Heart right ventricle (tissue), 16 donors: ENCODE measurements around the gene CLASP2. TPM values are rescaled to one million over a fixed set of nuclear protein-coding genes. Genes with fewer than 3 reads are reported as not detected.

ENCODE experiments used
- ATAC-seq, 8 donors: fragments of 200-7000 bp; cut with Tn5 transposase; one replicate each; pipeline ENCODE4 v1.9.1; 2020; ENCODE audit warnings: mild to moderate bottlenecking in 8 of 8, moderate library complexity in 8 of 8, moderate number of reproducible peaks in 1 of 8
- DNase-seq, 2 donors: peaks; one replicate each; pipeline ENCODE4 v3.0.0-alpha.2; 2020
- H3K27ac ChIP-seq, 10 donors: fragments of 200-600 bp; sonication (generic) in 2 of 10; one replicate each; pipeline versions ENCODE4 v1.5.0 to v1.8.0; 2020 to 2022; ENCODE audit warnings: mild to moderate bottlenecking in 3 of 10
- H3K27me3 ChIP-seq, 7 donors: fragments of 200-600 bp; one replicate each; pipeline ENCODE4 v1.8.0; 2021 to 2022; ENCODE audit warnings: mild to moderate bottlenecking in 2 of 7
- H3K36me3 ChIP-seq, 9 donors: fragments of 200-600 bp; sonication (generic) in 1 of 9; one replicate each; pipeline versions ENCODE4 v1.5.0 to v1.8.0; 2020 to 2022; ENCODE audit warnings: mild to moderate bottlenecking in 2 of 9
- H3K4me1 ChIP-seq, 9 donors: fragments of 200-600 bp; sonication (generic) in 1 of 9; one replicate each; pipeline versions ENCODE4 v1.5.0 to v1.8.0; 2020 to 2022; ENCODE audit warnings: mild to moderate bottlenecking in 4 of 9
- H3K4me3 ChIP-seq, 10 donors: fragments of 200-600 bp; sonication (generic) in 2 of 10; one replicate each; pipeline versions ENCODE4 v1.5.0 to v1.8.0; 2020 to 2022; ENCODE audit warnings: mild to moderate bottlenecking in 7 of 10, moderate library complexity in 2 of 10
- H3K9me3 ChIP-seq, 11 donors: fragments of 200-600 bp in 10 of 11; sonication (generic) in 2 of 11; one replicate each; pipeline versions ENCODE4 v1.5.0 to v1.8.0; 2013 to 2022; ENCODE audit warnings: mild to moderate bottlenecking in 2 of 11, control low read depth in 1 of 11, moderate library complexity in 1 of 11
- WGBS, 2 donors: extraction: QIAGEN DNeasy Blood & Tissue Kit; methylation state at CpG; one replicate each; pipeline ENCODE4 v1.1.7; 2013; ENCODE audit warnings: inconsistent platforms in 1 of 2; 5-methylcytosine and 5-hydroxymethylcytosine counted together
- intact Hi-C, 10 donors: fragments of 100-400 bp; cut with DNase I; formaldehyde crosslinking; loops; one replicate each; pipeline versions ENCODE4 v1.11.1 to v1.14.2; 2022
- polyA plus RNA-seq, 2 donors: library from polyadenylated mRNA; stranded (reverse); fragments of 200-250 nt; gene quantifications; one replicate each; pipeline ENCODE4 v1.2.3, GENCODE V29; 2013
- total RNA-seq, 10 donors: library from RNA; stranded (reverse); fragmentation: NEBNext Ultra II Directional in 3 of 10; extraction: Animal tissue kit (Norgen Biotek cat#: 25700) in 3 of 10; gene quantifications; one replicate each; pipeline versions ENCODE4 v1.2.1 to v1.2.4, GENCODE V29; 2021 to 2023
- TF ChIP-seq, protein P1 (sequence below), 9 donors: fragments of 200-600 bp; sonication (generic) in 2 of 9; IDR thresholded peaks; one replicate each; pipeline versions ENCODE4 v1.5.0 to v1.8.0; 2021 to 2022; ENCODE audit warnings: antibody characterized with exemption in 9 of 9, mild to moderate bottlenecking in 5 of 9, moderate library complexity in 1 of 9
- donor health status: Arrhythmogenic right ventricular cardiomyopathy.
- donor health status: ischemic (EF 13 %, LVEDD 7.1; RV severe dilation, severe dysfunction).
- donor health status: healthy with polysubstance abuse.
- donor health status: DM: no; HTN: yes; CAD: no.
- donor health status: DM: no; HTN: no; CAD: no.
- donor health status: ischemic (EF 25% LVEDD 6.9; RV normal size, moderate dysfunction).
- donor health status: ischemic (EF 25% LVEDD 5.7; RV mildly dilated, moderate dysfunction).
- donor health status: healthy.
- donor health status: DM: yes; HTN: yes; CAD: no.
- donor health status: Ischemic cardiomyopathy.
- donor health status: ischemic (EF 35%, LVEDD 5.7; RV mildly dilated, moderate dysfunction).
- donor health status: nonischemic (EF 11% LVEDD 7.7; RV severe dilation, severe dysfunction).
- donor health status: DM: yes; HTN: yes; CAD: no.
- donor health status: PGD.
- donor health status: ischemic (EF 29% LVEDD 5.4; RV normal size, mild dysfunction).
- donor health status: nonischemic (EF 23%, LVEDD 6.1; RV moderate dilation, normal function).

The CLASP2 gene
- total and polyA plus RNA-seq, 12 donors = 9.7 to 107 (median 84.9) TPM

DNA sequence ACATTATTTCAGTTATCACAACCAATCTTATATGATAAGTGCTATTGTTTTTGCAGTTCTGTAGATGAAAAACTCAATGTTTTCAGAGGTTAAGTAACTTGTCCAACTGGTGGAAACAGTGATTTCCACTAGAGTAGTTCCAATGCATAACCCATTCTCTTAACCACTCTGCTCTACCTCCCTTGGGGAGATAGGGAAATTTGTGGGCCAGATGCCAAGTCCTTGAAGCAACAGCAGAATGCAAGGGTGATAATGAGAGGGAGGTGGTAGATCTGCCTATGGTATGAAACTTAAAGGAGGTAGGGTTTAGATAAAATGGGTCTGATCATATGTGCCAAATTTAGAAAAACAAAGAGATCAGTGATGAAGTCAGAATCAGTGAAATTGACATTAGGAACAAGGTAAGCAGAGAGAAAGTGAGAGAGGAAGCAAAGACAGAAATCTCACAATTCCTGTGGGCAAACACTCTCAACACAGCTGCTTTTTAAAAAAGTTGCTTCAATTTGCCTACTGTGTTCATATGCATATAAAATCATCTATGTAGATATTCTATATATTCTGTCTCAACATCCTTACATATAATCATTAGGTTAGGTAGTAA lies 227.3 kb downstream of the CLASP2 start:
- TF ChIP-seq, protein P1, sequence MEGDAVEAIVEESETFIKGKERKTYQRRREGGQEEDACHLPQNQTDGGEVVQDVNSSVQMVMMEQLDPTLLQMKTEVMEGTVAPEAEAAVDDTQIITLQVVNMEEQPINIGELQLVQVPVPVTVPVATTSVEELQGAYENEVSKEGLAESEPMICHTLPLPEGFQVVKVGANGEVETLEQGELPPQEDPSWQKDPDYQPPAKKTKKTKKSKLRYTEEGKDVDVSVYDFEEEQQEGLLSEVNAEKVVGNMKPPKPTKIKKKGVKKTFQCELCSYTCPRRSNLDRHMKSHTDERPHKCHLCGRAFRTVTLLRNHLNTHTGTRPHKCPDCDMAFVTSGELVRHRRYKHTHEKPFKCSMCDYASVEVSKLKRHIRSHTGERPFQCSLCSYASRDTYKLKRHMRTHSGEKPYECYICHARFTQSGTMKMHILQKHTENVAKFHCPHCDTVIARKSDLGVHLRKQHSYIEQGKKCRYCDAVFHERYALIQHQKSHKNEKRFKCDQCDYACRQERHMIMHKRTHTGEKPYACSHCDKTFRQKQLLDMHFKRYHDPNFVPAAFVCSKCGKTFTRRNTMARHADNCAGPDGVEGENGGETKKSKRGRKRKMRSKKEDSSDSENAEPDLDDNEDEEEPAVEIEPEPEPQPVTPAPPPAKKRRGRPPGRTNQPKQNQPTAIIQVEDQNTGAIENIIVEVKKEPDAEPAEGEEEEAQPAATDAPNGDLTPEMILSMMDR (IDR thresholded peaks at IDR 0.05) = no peak
- no peaks in the 10 kb centered on the region for H3K27me3 ChIP-seq
- ATAC-seq = no peak
- H3K9me3 ChIP-seq = no peaks in the 10 kb centered on the region
- no peak overlapping the region for H3K4me3 ChIP-seq
- H3K4me1 ChIP-seq = no peaks in the 10 kb centered on the region
- intact Hi-C loops = no loop called here
- DNase-seq = no peak
- H3K27ac ChIP-seq = no peak overlapping the region
- H3K36me3 ChIP-seq = peaks cover 0 to 3% (median 0%) of the 10 kb centered on the region in 9 donors

- TF ChIP-seq, protein P1 (IDR thresholded peaks at IDR 0.05) = no peak
- H3K9me3 ChIP-seq = no peaks in the 10 kb centered on the region
- no peak for ATAC-seq
- H3K27ac ChIP-seq = no peak overlapping the region
- WGBS, 2 donors = 86 to 95% methylated on average over 1 of the region's 1 CpG
- intact Hi-C loops = no loop called here
- no peaks in the 10 kb centered on the region for H3K4me1 ChIP-seq
- no peaks in the 10 kb centered on the region for H3K27me3 ChIP-seq
- no peaks in the 10 kb centered on the region for H3K36me3 ChIP-seq
- H3K4me3 ChIP-seq = no peak overlapping the region
- DNase-seq = no peak
These were observed 229.4 kb downstream of the CLASP2 start for GRCh38 chr3:33488683-33489082.

- Histone ChIP-seq H3K9me3 (no peaks in the 10 kb centered on the region), H3K4me3 (no peak overlapping the region), H3K27ac (no peak overlapping the region), H3K36me3 (no peaks in the 10 kb centered on the region), H3K4me1 (no peaks in the 10 kb centered on the region), H3K27me3 (no peaks in the 10 kb centered on the region)
- 90 to 95% methylated on average over 2 of the region's 2 CpGs for WGBS, 2 donors
- ATAC-seq (no peak), DNase-seq (no peak)
- intact Hi-C loops = no loop called here
- TF ChIP-seq, protein P1 (IDR thresholded peaks at IDR 0.05) = no peak
These were observed 229.8 kb downstream of the CLASP2 start for GRCh38 chr3:33488246-33488645.

DNA sequence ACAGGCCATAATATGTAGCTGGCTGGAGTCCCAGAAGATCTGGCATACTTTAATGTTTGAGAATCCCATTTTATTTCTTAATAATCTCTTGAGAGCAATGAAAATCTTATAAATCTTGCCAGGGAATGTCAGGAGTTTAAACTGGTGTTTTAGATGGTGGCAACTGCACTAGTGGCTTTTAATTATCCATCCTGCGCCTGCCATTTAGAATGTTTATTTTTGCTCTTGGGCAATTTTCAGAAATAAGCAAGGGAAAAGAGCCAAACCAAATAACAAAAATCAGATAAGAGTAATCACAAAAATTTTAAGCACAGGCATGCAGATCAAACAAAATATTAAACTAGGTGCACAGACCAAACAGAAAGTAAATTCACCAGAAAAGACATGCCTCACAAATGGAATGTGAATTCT lies 235.9 kb downstream of the CLASP2 start:
- Histone ChIP-seq H3K27ac (no peak overlapping the region), H3K4me1 (peaks cover 0 to 9% (median 0%) of the 10 kb centered on the region in 9 donors), H3K4me3 (no peak overlapping the region), H3K9me3 (peaks cover 0 to 7% (median 0%) of the 10 kb centered on the region in 11 donors), H3K36me3 (no peaks in the 10 kb centered on the region), H3K27me3 (no peaks in the 10 kb centered on the region)
- 60 to 88% methylated on average over 1 of the region's 1 CpG for WGBS, 2 donors
- ATAC-seq (no peak), DNase-seq (no peak)
- intact Hi-C loops = no loop called here
- TF ChIP-seq, protein P1 (IDR thresholded peaks at IDR 0.05) = no peak
